Adrenal gland (tissue), 12 donors: ENCODE results near the gene VEGFA. TPM values are rescaled to one million over a fixed set of nuclear protein-coding genes. Genes with fewer than 3 reads are reported as not detected.

Experiments used
- DNase-seq, 7 donors: peaks; one replicate each; pipeline ENCODE4 v3.0.0-alpha.2; 2019 to 2020
- H3K27ac ChIP-seq, 5 donors: fragments of 200-600 bp; sonication (generic) in 4 of 5; 1 replicate in 3 of 5; 2 replicates in 2 of 5; pipeline versions ENCODE4 v1.5.1 to v1.8.0; 2016 to 2020; ENCODE audit warnings: mild to moderate bottlenecking in 1 of 5
- H3K27me3 ChIP-seq: fragments of 200-600 bp; 2 replicates; pipeline ENCODE4 v1.8.0; 2021
- H3K36me3 ChIP-seq, 2 donors: fragments of 200-600 bp; replicated peaks in 1 of 2; 1 replicate in 1 of 2; 2 replicates in 1 of 2; pipeline versions ENCODE4 v1.5.1 to v1.8.0; 2018 to 2022
- H3K4me1 ChIP-seq, 2 donors: fragments of 200-600 bp; replicated peaks in 1 of 2; 1 replicate in 1 of 2; 2 replicates in 1 of 2; pipeline versions ENCODE4 v1.5.1 to v1.8.0; 2018 to 2021
- H3K4me3 ChIP-seq, 4 donors: fragments of 200-600 bp; sonication (generic) in 3 of 4; one replicate each; pipeline ENCODE4 v1.5.1; 2016 to 2018
- H3K9me3 ChIP-seq, 3 donors: fragments of 200-600 bp; sonication (generic) in 1 of 3; replicated peaks in 1 of 3; 1 replicate in 2 of 3; 2 replicates in 1 of 3; pipeline versions ENCODE4 v1.5.1 to v1.8.0; 2016 to 2021
- CTCF ChIP-seq, 6 experiments: fragments of 450-650 bp in 4 of 6; fragments of 200-600 bp in 2 of 6; sonication (generic) in 1 of 6; IDR thresholded peaks; 1 replicate in 5 of 6; 2 replicates in 1 of 6; pipeline versions ENCODE4 v1.5.1 to v1.8.0; 2016 to 2021; ENCODE audit warnings: antibody characterized with exemption in 6 of 6, mild to moderate bottlenecking in 2 of 6, moderate library complexity in 1 of 6
- POLR2A ChIP-seq, 2 donors: fragments of 450-650 bp; IDR thresholded peaks; one replicate each; pipeline ENCODE4 v1.6.1; 2017; ENCODE audit warnings: antibody characterized with exemption in 2 of 2, mild to moderate bottlenecking in 2 of 2, moderate library complexity in 1 of 2
- WGBS, 4 donors: extraction: QIAGEN DNeasy Blood & Tissue Kit in 2 of 4; methylation state at CpG; one replicate each; pipeline versions ENCODE4 v1.1.5 to v1.1.7; 2013 to 2017; 5-methylcytosine and 5-hydroxymethylcytosine counted together
- intact Hi-C, 2 donors: fragments of 100-400 bp; cut with DNase I; formaldehyde crosslinking; loops; one replicate each; pipeline versions ENCODE4 v1.14.1 to v1.15.0; 2022 to 2023
- polyA plus RNA-seq, 3 donors: library from polyadenylated mRNA; stranded (reverse); fragments of 200-250 nt in 2 of 3; fragments of 350-450 nt in 1 of 3; fragmentation: Illumina TruSeq in 1 of 3; extraction: RNeasy Lipid Tissue Mini Kit (QIAGEN cat#74804) in 1 of 3; gene quantifications; one replicate each; pipeline ENCODE4 v1.2.3, GENCODE V29; 2013 to 2014
- total RNA-seq, 9 donors: library from RNA; depleted of rRNA in 4 of 9; stranded (reverse); fragments of >200 nt in 4 of 9; fragments of 120-200 nt in 1 of 9; fragmentation: NEBNext Ultra II Directional in 1 of 9; extraction: Animal tissue kit (Norgen Biotek cat#: 25700) in 1 of 9; gene quantifications; one replicate each; pipeline versions ENCODE4 v1.1.0 to v1.2.4, GENCODE V29; 2013 to 2023
- donor health status: healthy with polysubstance abuse.
- donor health status: Bipolar disorder and iron deficiency.
- donor health status: DM: yes; HTN: yes; CAD: no.
- donor health status: DM: no; HTN: no; CAD: no.
- donor health status: DM: no; HTN: no; CAD: no.
- donor health status: DM: yes; HTN: yes; CAD: no.

The VEGFA gene
- total and polyA plus RNA-seq, 12 donors = 31.5 to 343 (median 101) TPM

DNA sequence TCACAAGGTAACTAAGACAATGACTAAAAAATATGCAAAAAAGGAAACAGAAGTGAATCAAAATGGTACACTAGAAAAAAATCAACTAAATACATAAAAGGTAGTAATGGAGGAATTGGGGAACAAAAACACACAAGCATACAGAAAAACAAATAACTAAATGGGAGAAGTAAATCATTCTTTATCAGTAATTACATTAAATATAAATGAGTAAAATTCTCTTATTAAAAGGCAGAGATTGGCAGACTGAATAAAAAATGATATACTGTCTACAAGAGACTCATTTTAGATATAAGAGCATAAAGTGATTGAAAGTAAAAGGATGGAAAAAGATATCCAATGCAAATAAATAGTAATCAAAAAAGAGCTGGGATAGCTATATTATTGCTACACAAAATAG is 39.4 kb upstream of the VEGFA start:
- no peaks in the 10 kb centered on the region for H3K4me1 ChIP-seq
- no peaks in the 10 kb centered on the region for H3K36me3 ChIP-seq
- TF ChIP-seq CTCF (IDR thresholded peaks at IDR 0.05) (no peak), POLR2A (IDR thresholded peaks at IDR 0.05) (no peak)
- no peaks in the 10 kb centered on the region for H3K27me3 ChIP-seq
- no peak overlapping the region for H3K4me3 ChIP-seq
- no peak overlapping the region for H3K27ac ChIP-seq
- no peak for DNase-seq
- intact Hi-C loops = no loop called here
- H3K9me3 ChIP-seq = peaks cover 0 to 9% (median 0%) of the 10 kb centered on the region in 3 donors

- Histone ChIP-seq H3K4me3 (no peak overlapping the region), H3K27ac (no peak overlapping the region), H3K27me3 (no peaks in the 10 kb centered on the region), H3K4me1 (no peaks in the 10 kb centered on the region), H3K9me3 (peaks cover 0 to 9% (median 0%) of the 10 kb centered on the region in 3 donors), H3K36me3 (no peaks in the 10 kb centered on the region)
- peak in 1 of 7 donors; percentile 7 for DNase-seq
- WGBS, 4 donors = 45 to 66% (median 58%) methylated on average over 9 to 10 of the region's 10 CpGs
- TF ChIP-seq POLR2A (IDR thresholded peaks at IDR 0.05) (no peak), CTCF (IDR thresholded peaks at IDR 0.05) (no peak)
- intact Hi-C loops = no loop called here
These were observed 36.3 kb upstream of the VEGFA start for GRCh38 chr6:43733471-43734293.

DNA sequence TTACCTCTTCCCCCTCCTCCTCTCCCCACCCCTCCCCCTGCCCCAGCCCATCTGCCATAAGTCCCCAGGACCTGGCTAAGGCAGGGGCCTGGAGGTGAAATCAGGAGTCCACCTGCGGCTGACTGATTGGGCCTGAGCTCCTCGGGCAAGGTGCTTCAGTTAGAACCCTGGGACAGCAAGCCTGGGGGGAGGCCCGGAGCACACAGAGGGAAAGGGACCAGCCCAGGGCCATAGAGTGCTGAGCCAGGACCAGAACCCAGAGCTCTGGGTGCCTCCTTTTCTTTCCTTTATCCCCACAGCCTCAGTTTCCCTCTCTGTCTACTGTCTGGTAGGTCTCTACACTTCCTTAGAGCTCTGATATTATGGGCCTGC is 35.7 kb upstream of the VEGFA start:
- 82 to 91% (median 83%) methylated on average over 2 to 3 of the region's 3 CpGs; no CpG with 5 or more reads in 1 of the 4 donors for WGBS, 4 donors
- no peak for TF ChIP-seq POLR2A (IDR thresholded peaks at IDR 0.05)
- TF ChIP-seq CTCF (IDR thresholded peaks at IDR 0.05) = no peak
- intact Hi-C loops = no loop called here
- Histone ChIP-seq H3K36me3 (no peaks in the 10 kb centered on the region), H3K9me3 (peaks cover 0 to 9% (median 0%) of the 10 kb centered on the region in 3 donors), H3K27ac (no peak overlapping the region), H3K4me1 (no peaks in the 10 kb centered on the region), H3K4me3 (no peak overlapping the region), H3K27me3 (no peaks in the 10 kb centered on the region)
- peak in 1 of 7 donors; percentile 7 for DNase-seq

GRCh38 chr6:43735642-43736199 is 34.3 kb upstream of the VEGFA start:
- 75 to 97% (median 87%) methylated on average over 2 of the region's 2 CpGs for WGBS, 4 donors

More at GRCh38 chr6:43735642-43736199, 34.3 kb upstream of the VEGFA start:
- intact Hi-C loops = no loop called here
- peaks cover 0 to 6% (median 0%) of the 10 kb centered on the region in 3 donors for H3K9me3 ChIP-seq
- no peaks in the 10 kb centered on the region for H3K36me3 ChIP-seq
- no peak for TF ChIP-seq CTCF (IDR thresholded peaks at IDR 0.05)
- no peaks in the 10 kb centered on the region for H3K4me1 ChIP-seq
- H3K27ac ChIP-seq = no peak overlapping the region
- H3K27me3 ChIP-seq = no peaks in the 10 kb centered on the region
- peak in 2 of 7 donors; percentile 2 to 6 for DNase-seq
- no peak overlapping the region for H3K4me3 ChIP-seq
